GM12865 (cell line): ENCODE results near the gene CHST11.

Experiments used
- DNase-seq: peaks from one replicate; pipeline ENCODE4 v3.0.0; 2010; ENCODE audit warnings: low read depth
- H3K4me3 ChIP-seq: 2 replicates; pipeline ENCODE4 v1.5.1; 2011; ENCODE audit warnings: mild to moderate bottlenecking, low read depth, low read length, control low read depth
- CTCF ChIP-seq: IDR thresholded peaks from 2 replicates; pipeline ENCODE4 v1.5.1; 2011; ENCODE audit warnings: low read length, control low read depth, low read depth, inconsistent platforms; ENCODE audit not compliant: insufficient read depth; ENCODE audit errors: missing control alignments

CHST11 gene

GRCh38 chr12:104748356-104748755 lies 291.6 kb downstream of the CHST11 start:
- H3K4me3 ChIP-seq = no peak overlapping the region
- no peak for TF ChIP-seq CTCF
- DNase-seq = no peak

- TF ChIP-seq CTCF = no peak
- no peak overlapping the region for H3K4me3 ChIP-seq
- DNase-seq = no peak
These were observed 292.0 kb downstream of the CHST11 start for GRCh38 chr12:104748790-104749189.

- no peak for DNase-seq
These were observed 292.8 kb downstream of the CHST11 start for GRCh38 chr12:104749545-104749944.

DNA sequence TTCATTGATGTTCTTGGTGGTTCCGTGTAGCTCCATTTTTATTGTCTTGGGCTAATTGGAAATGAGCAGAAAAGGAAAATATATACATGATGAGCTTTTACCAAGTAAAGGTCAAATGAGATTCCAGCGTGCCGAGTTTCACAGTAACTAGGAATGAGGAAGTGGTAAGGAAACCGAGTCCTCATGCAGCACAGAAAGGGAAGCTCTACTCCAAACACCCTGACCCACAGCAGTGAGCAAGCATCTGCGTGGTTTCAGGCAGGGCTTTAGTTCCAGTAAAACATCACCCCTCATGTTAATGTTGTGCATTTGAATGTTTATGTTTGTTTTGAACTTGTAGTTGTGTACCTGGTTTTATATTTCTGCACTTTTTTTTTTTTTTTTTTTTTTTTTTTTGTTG lies 293.3 kb downstream of the CHST11 start:
- no peak overlapping the region for H3K4me3 ChIP-seq
- peak; percentile 63 for DNase-seq
- no peak for TF ChIP-seq CTCF

More at GRCh38 chr12:104749545-104749944, 292.8 kb downstream of the CHST11 start:
- TF ChIP-seq CTCF = no peak
- no peak overlapping the region for H3K4me3 ChIP-seq

DNA sequence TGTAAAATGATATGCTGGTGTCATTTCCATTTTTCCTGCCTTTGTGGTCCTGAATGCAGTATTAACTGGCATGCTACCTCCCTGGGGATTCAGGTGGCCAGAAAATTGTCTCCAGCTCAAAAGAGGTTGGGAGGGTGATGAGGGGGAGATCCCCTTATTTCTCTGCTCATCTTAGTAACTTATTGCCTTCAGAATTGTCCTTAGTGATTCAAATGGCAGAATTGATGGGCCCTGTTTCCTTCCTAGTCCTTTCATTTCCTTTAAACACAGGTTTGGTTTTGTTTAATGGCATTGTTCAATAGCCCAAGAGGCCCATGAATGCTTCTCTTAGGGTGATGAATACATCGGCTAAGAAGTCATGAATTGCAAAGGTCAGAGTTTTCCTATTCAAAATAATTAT lies 294.4 kb downstream of the CHST11 start:
- TF ChIP-seq CTCF = no peak
- DNase-seq = no peak
- no peak overlapping the region for H3K4me3 ChIP-seq

DNA sequence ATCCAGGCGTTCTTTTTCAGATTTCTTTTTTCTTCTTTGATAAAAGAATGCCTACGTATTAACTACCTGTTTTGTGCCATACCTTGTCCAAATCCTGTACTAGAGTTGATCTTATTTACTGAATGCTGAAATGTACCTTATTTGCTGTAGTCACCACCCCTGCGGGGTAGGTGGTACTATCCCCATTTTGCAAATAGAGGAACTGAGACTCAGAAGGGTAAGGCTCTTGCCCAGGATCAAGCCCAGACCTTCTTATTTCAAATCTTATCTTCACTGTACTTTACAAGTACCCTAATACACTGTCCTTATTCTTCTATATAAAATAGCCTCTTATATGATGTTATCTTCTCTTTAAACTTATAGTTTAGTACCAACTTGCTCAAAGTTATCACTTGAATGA lies 294.8 kb downstream of the CHST11 start:
- no peak for TF ChIP-seq CTCF
- DNase-seq = peak; percentile 58

GRCh38 chr12:104752016-104752415 lies 295.3 kb downstream of the CHST11 start:
- TF ChIP-seq CTCF = no peak
- no peak for DNase-seq
- no peak overlapping the region for H3K4me3 ChIP-seq

More for the DNA sequence above, 294.8 kb downstream of the CHST11 start:
- no peak overlapping the region for H3K4me3 ChIP-seq
